ENCODE measurements around the gene NTM.

GRCh38 chr11:131966667-131967066 lies 596.3 kb downstream of the NTM start:
- TF ChIP-seq ELF4 (IDR thresholded peaks at IDR 0.05) (no peak), LEF1 (IDR thresholded peaks at IDR 0.05; ENCODE audit: borderline replicate concordance) (no peak)
